Measurements from ENCODE around the gene SERPINB6.
"Not testable (repeated sequence)": the region's sequence is repeated elsewhere in the genome, so short reads cannot be mapped to it uniquely, and the experiment has no call there.

The SERPINB6 gene

GRCh38 chr6:3011592-3011991 lies 40.2 kb upstream of the SERPINB6 start:
- Histone ChIP-seq H3K27ac (ENCODE audit: low read depth, low read length) (no peak overlapping the region), H3K4me3 (ENCODE audit: low read depth in 1 of 2, low read length in 2 of 2) (no peak overlapping the region), H3K9ac (ENCODE audit: low read depth in 1 of 2, low read length in 2 of 2) (no peak overlapping the region), H3K4me1 (ENCODE audit: control insufficient read depth in 1 of 2, insufficient read depth in 2 of 2, low read length in 2 of 2) (peaks cover 0 to 4% of the 10 kb centered on the region in 2 donors), H3K27me3 (ENCODE audit: control insufficient read depth in 1 of 2, insufficient read depth in 2 of 2, low read length in 2 of 2) (no peaks in the 10 kb centered on the region), H3K9me3 (ENCODE audit: control insufficient read depth in 1 of 2, low read length in 2 of 2) (peaks cover 0 to 16% of the 10 kb centered on the region in 2 donors), H3K36me3 (ENCODE audit: control insufficient read depth in 1 of 2, insufficient read depth in 2 of 2, low read length in 2 of 2) (peaks cover 26 to 59% of the 10 kb centered on the region in 2 donors)

GRCh38 chr6:3011158-3011557 lies 39.8 kb upstream of the SERPINB6 start:
- peaks cover 0 to 4% of the 10 kb centered on the region in 2 donors for H3K4me1 ChIP-seq (ENCODE audit: control insufficient read depth in 1 of 2, insufficient read depth in 2 of 2, low read length in 2 of 2)
- no peak overlapping the region for H3K27ac ChIP-seq (ENCODE audit: low read depth, low read length)
- no peaks in the 10 kb centered on the region for H3K27me3 ChIP-seq (ENCODE audit: control insufficient read depth in 1 of 2, insufficient read depth in 2 of 2, low read length in 2 of 2)
- peaks cover 0 to 16% of the 10 kb centered on the region in 2 donors for H3K9me3 ChIP-seq (ENCODE audit: control insufficient read depth in 1 of 2, low read length in 2 of 2)
- peaks cover 24 to 58% of the 10 kb centered on the region in 2 donors for H3K36me3 ChIP-seq (ENCODE audit: control insufficient read depth in 1 of 2, insufficient read depth in 2 of 2, low read length in 2 of 2)
- no peak overlapping the region for H3K4me3 ChIP-seq (ENCODE audit: low read depth in 1 of 2, low read length in 2 of 2)
- H3K9ac ChIP-seq (ENCODE audit: low read depth in 1 of 2, low read length in 2 of 2): no peak overlapping the region

- Histone ChIP-seq H3K4me3 (ENCODE audit: low read depth in 1 of 2, low read length in 2 of 2) (no peak overlapping the region), H3K36me3 (ENCODE audit: control insufficient read depth in 1 of 2, insufficient read depth in 2 of 2, low read length in 2 of 2) (peaks cover 28 to 59% of the 10 kb centered on the region in 2 donors), H3K9me3 (ENCODE audit: control insufficient read depth in 1 of 2, low read length in 2 of 2) (peaks cover 0 to 16% of the 10 kb centered on the region in 2 donors), H3K9ac (ENCODE audit: low read depth in 1 of 2, low read length in 2 of 2) (no peak overlapping the region), H3K27me3 (ENCODE audit: control insufficient read depth in 1 of 2, insufficient read depth in 2 of 2, low read length in 2 of 2) (no peaks in the 10 kb centered on the region), H3K27ac (ENCODE audit: low read depth, low read length) (no peak overlapping the region), H3K4me1 (ENCODE audit: control insufficient read depth in 1 of 2, insufficient read depth in 2 of 2, low read length in 2 of 2) (peaks cover 0 to 4% of the 10 kb centered on the region in 2 donors)
Measured at GRCh38 chr6:3009930-3010329, 38.6 kb upstream of the SERPINB6 start.

GRCh38 chr6:3008712-3009265 lies 37.4 kb upstream of the SERPINB6 start:
- H3K9ac ChIP-seq (ENCODE audit: low read depth in 1 of 2, low read length in 2 of 2); H3K4me3 ChIP-seq (ENCODE audit: low read depth in 1 of 2, low read length in 2 of 2); H3K27me3 ChIP-seq (ENCODE audit: control insufficient read depth in 1 of 2, insufficient read depth in 2 of 2, low read length in 2 of 2); H3K27ac ChIP-seq (ENCODE audit: low read depth, low read length); H3K4me1 ChIP-seq (ENCODE audit: control insufficient read depth in 1 of 2, insufficient read depth in 2 of 2, low read length in 2 of 2): not testable (repeated sequence)
- Histone ChIP-seq H3K36me3 (ENCODE audit: control insufficient read depth in 1 of 2, insufficient read depth in 2 of 2, low read length in 2 of 2) (peaks cover 22 to 55% of the 10 kb centered on the region in 2 donors), H3K9me3 (ENCODE audit: control insufficient read depth in 1 of 2, low read length in 2 of 2) (peaks cover 0 to 16% of the 10 kb centered on the region in 2 donors)

GRCh38 chr6:3007571-3007970 lies 36.2 kb upstream of the SERPINB6 start:
- Histone ChIP-seq H3K4me3 (ENCODE audit: low read depth in 1 of 2, low read length in 2 of 2) (no peak overlapping the region), H3K27ac (ENCODE audit: low read depth, low read length) (no peak overlapping the region), H3K9ac (ENCODE audit: low read depth in 1 of 2, low read length in 2 of 2) (no peak overlapping the region), H3K9me3 (ENCODE audit: control insufficient read depth in 1 of 2, low read length in 2 of 2) (peaks cover 0 to 16% of the 10 kb centered on the region in 2 donors), H3K27me3 (ENCODE audit: control insufficient read depth in 1 of 2, insufficient read depth in 2 of 2, low read length in 2 of 2) (no peaks in the 10 kb centered on the region), H3K4me1 (ENCODE audit: control insufficient read depth in 1 of 2, insufficient read depth in 2 of 2, low read length in 2 of 2) (peaks cover 0 to 4% of the 10 kb centered on the region in 2 donors), H3K36me3 (ENCODE audit: control insufficient read depth in 1 of 2, insufficient read depth in 2 of 2, low read length in 2 of 2) (peaks cover 14 to 48% of the 10 kb centered on the region in 2 donors)

GRCh38 chr6:3006476-3006875 lies 35.1 kb upstream of the SERPINB6 start:
- H3K4me3 ChIP-seq (ENCODE audit: low read depth in 1 of 2, low read length in 2 of 2): no peak overlapping the region
- peaks cover 0 to 7% of the 10 kb centered on the region in 2 donors for H3K9me3 ChIP-seq (ENCODE audit: control insufficient read depth in 1 of 2, low read length in 2 of 2)
- no peak overlapping the region for H3K27ac ChIP-seq (ENCODE audit: low read depth, low read length)
- H3K4me1 ChIP-seq (ENCODE audit: control insufficient read depth in 1 of 2, insufficient read depth in 2 of 2, low read length in 2 of 2): peaks cover 0 to 4% of the 10 kb centered on the region in 2 donors
- no peak overlapping the region for H3K9ac ChIP-seq (ENCODE audit: low read depth in 1 of 2, low read length in 2 of 2)
- H3K36me3 ChIP-seq (ENCODE audit: control insufficient read depth in 1 of 2, insufficient read depth in 2 of 2, low read length in 2 of 2): peaks cover 4 to 42% of the 10 kb centered on the region in 2 donors
- H3K27me3 ChIP-seq (ENCODE audit: control insufficient read depth in 1 of 2, insufficient read depth in 2 of 2, low read length in 2 of 2): no peaks in the 10 kb centered on the region

GRCh38 chr6:3005874-3006273 lies 34.5 kb upstream of the SERPINB6 start:
- Histone ChIP-seq H3K4me3 (ENCODE audit: low read depth in 1 of 2, low read length in 2 of 2) (no peak overlapping the region), H3K27ac (ENCODE audit: low read depth, low read length) (no peak overlapping the region), H3K4me1 (ENCODE audit: control insufficient read depth in 1 of 2, insufficient read depth in 2 of 2, low read length in 2 of 2) (peaks cover 0 to 4% of the 10 kb centered on the region in 2 donors), H3K9me3 (ENCODE audit: control insufficient read depth in 1 of 2, low read length in 2 of 2) (peaks cover 0 to 1% of the 10 kb centered on the region in 2 donors), H3K36me3 (ENCODE audit: control insufficient read depth in 1 of 2, insufficient read depth in 2 of 2, low read length in 2 of 2) (peaks cover 4 to 40% of the 10 kb centered on the region in 2 donors), H3K9ac (ENCODE audit: low read depth in 1 of 2, low read length in 2 of 2) (no peak overlapping the region), H3K27me3 (ENCODE audit: control insufficient read depth in 1 of 2, insufficient read depth in 2 of 2, low read length in 2 of 2) (no peaks in the 10 kb centered on the region)

- no peak overlapping the region for H3K27ac ChIP-seq (ENCODE audit: low read depth, low read length)
- H3K36me3 ChIP-seq (ENCODE audit: control insufficient read depth in 1 of 2, insufficient read depth in 2 of 2, low read length in 2 of 2): peaks cover 4 to 32% of the 10 kb centered on the region in 2 donors
- H3K4me3 ChIP-seq (ENCODE audit: low read depth in 1 of 2, low read length in 2 of 2): no peak overlapping the region
- no peaks in the 10 kb centered on the region for H3K9me3 ChIP-seq (ENCODE audit: control insufficient read depth in 1 of 2, low read length in 2 of 2)
- peaks cover 0 to 7% of the 10 kb centered on the region in 2 donors for H3K4me1 ChIP-seq (ENCODE audit: control insufficient read depth in 1 of 2, insufficient read depth in 2 of 2, low read length in 2 of 2)
- H3K27me3 ChIP-seq (ENCODE audit: control insufficient read depth in 1 of 2, insufficient read depth in 2 of 2, low read length in 2 of 2): no peaks in the 10 kb centered on the region
- no peak overlapping the region for H3K9ac ChIP-seq (ENCODE audit: low read depth in 1 of 2, low read length in 2 of 2)
Measured at GRCh38 chr6:3005077-3005476, 33.7 kb upstream of the SERPINB6 start.

GRCh38 chr6:3003226-3003625 lies 31.9 kb upstream of the SERPINB6 start:
- H3K36me3 ChIP-seq (ENCODE audit: control insufficient read depth in 1 of 2, insufficient read depth in 2 of 2, low read length in 2 of 2): peaks cover 4 to 32% of the 10 kb centered on the region in 2 donors
- H3K9ac ChIP-seq (ENCODE audit: low read depth in 1 of 2, low read length in 2 of 2); H3K27ac ChIP-seq (ENCODE audit: low read depth, low read length): not testable (repeated sequence)

GRCh38 chr6:3001773-3002293 lies 30.5 kb upstream of the SERPINB6 start:
- Histone ChIP-seq H3K27me3 (ENCODE audit: control insufficient read depth in 1 of 2, insufficient read depth in 2 of 2, low read length in 2 of 2) (no peaks in the 10 kb centered on the region), H3K9me3 (ENCODE audit: control insufficient read depth in 1 of 2, low read length in 2 of 2) (no peaks in the 10 kb centered on the region), H3K27ac (ENCODE audit: low read depth, low read length) (no peak overlapping the region), H3K9ac (ENCODE audit: low read depth in 1 of 2, low read length in 2 of 2) (no peak overlapping the region), H3K4me3 (ENCODE audit: low read depth in 1 of 2, low read length in 2 of 2) (no peak overlapping the region), H3K4me1 (ENCODE audit: control insufficient read depth in 1 of 2, insufficient read depth in 2 of 2, low read length in 2 of 2) (peaks cover 9 to 17% of the 10 kb centered on the region in 2 donors), H3K36me3 (ENCODE audit: control insufficient read depth in 1 of 2, insufficient read depth in 2 of 2, low read length in 2 of 2) (peaks cover 4 to 24% of the 10 kb centered on the region in 2 donors)

More at GRCh38 chr6:3003226-3003625, 31.9 kb upstream of the SERPINB6 start:
- not testable (repeated sequence) for H3K9me3 ChIP-seq (ENCODE audit: control insufficient read depth in 1 of 2, low read length in 2 of 2); H3K4me3 ChIP-seq (ENCODE audit: low read depth in 1 of 2, low read length in 2 of 2); H3K27me3 ChIP-seq (ENCODE audit: control insufficient read depth in 1 of 2, insufficient read depth in 2 of 2, low read length in 2 of 2)
- H3K4me1 ChIP-seq (ENCODE audit: control insufficient read depth in 1 of 2, insufficient read depth in 2 of 2, low read length in 2 of 2): peaks cover 9 to 17% of the 10 kb centered on the region in 2 donors
